BJ (cell line): ENCODE results near the gene INTS12. TPM values are rescaled to one million over a fixed set of nuclear protein-coding genes. Genes with fewer than 3 reads are reported as not detected.
"Not testable (repeated sequence)": the region's sequence is repeated elsewhere in the genome, so short reads cannot be mapped to it uniquely, and the experiment has no call there.

Experiments
- CTCF ChIA-PET: fragments of 350-600 bp; formaldehyde crosslinking; extraction: SDS; loops from one replicate; lab custom pipeline; 2021; ENCODE audit warnings: antibody characterized with exemption, inconsistent platforms; lab: Yijun Ruan, JAX
- POLR2A ChIA-PET: fragments of 300-600 bp; sonication (Branson Sonifier 250); formaldehyde crosslinking; extraction: SDS; loops from one replicate; lab custom pipeline; 2021; ENCODE audit warnings: antibody characterized with exemption; lab: Charles Lee
- DNase-seq: peaks from one replicate; pipeline ENCODE4 v3.0.0-alpha.2; 2011; ENCODE audit warnings: low read depth
- H3K27me3 ChIP-seq: 2 replicates; pipeline ENCODE4 v1.6.0; 2011; ENCODE audit warnings: low read length; ENCODE audit not compliant: control insufficient read depth, insufficient read depth
- H3K36me3 ChIP-seq: 2 replicates; pipeline ENCODE4 v1.5.1; 2011; ENCODE audit warnings: low read length; ENCODE audit not compliant: control insufficient read depth, insufficient read depth
- H3K4me3 ChIP-seq: 2 replicates; pipeline ENCODE4 v1.5.1; 2011; ENCODE audit warnings: low read depth, mild to moderate bottlenecking, control low read depth, low read length
- polyA plus RNA-seq: library from polyadenylated mRNA; depleted of rRNA; stranded (reverse); fragments of >200 nt; gene quantifications from 2 replicates; pipeline ENCODE4 v1.2.3, GENCODE V29; 2011
- TF ChIP-seq, protein P1 (sequence below): IDR thresholded peaks from 2 replicates; pipeline ENCODE4 v1.5.1; 2011; ENCODE audit warnings: low read depth, mild to moderate bottlenecking, control low read depth, inconsistent platforms, low read length, moderate library complexity; ENCODE audit not compliant: insufficient read depth

INTS12 gene
- polyA plus RNA-seq, 1 experiment: 20.0 TPM

DNA sequence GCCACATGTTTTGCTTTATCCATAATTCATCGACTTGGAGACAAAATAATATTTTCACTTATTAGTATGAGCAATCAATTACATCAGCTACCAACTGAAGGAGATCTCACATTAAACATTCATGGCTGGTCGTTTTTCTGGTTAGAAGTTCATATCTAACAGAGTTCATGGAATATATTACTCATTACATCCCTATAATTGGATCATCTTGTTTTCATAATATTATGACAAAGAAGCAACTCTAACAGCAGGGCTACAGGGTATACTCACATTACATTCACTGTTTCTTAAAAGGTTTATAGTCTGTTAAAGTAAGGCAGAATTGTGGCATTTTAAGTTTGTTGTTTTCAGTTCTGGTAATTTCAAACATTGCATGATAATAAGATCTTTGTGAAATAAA, 33.1 kb upstream of the INTS12 start:
- CTCF ChIA-PET: no interaction called here
- POLR2A ChIA-PET: no interaction called here
- no peaks in the 10 kb centered on the region for H3K27me3 ChIP-seq
- no peak overlapping the region for H3K4me3 ChIP-seq
- no peaks in the 10 kb centered on the region for H3K36me3 ChIP-seq
- DNase-seq: no peak
- TF ChIP-seq, protein P1, sequence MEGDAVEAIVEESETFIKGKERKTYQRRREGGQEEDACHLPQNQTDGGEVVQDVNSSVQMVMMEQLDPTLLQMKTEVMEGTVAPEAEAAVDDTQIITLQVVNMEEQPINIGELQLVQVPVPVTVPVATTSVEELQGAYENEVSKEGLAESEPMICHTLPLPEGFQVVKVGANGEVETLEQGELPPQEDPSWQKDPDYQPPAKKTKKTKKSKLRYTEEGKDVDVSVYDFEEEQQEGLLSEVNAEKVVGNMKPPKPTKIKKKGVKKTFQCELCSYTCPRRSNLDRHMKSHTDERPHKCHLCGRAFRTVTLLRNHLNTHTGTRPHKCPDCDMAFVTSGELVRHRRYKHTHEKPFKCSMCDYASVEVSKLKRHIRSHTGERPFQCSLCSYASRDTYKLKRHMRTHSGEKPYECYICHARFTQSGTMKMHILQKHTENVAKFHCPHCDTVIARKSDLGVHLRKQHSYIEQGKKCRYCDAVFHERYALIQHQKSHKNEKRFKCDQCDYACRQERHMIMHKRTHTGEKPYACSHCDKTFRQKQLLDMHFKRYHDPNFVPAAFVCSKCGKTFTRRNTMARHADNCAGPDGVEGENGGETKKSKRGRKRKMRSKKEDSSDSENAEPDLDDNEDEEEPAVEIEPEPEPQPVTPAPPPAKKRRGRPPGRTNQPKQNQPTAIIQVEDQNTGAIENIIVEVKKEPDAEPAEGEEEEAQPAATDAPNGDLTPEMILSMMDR: no peak

GRCh38 chr4:105735217-105735616, 26.7 kb upstream of the INTS12 start:
- CTCF ChIA-PET, H3K27me3 ChIP-seq, DNase-seq, H3K36me3 ChIP-seq, H3K4me3 ChIP-seq, POLR2A ChIA-PET: not testable (repeated sequence)

DNA sequence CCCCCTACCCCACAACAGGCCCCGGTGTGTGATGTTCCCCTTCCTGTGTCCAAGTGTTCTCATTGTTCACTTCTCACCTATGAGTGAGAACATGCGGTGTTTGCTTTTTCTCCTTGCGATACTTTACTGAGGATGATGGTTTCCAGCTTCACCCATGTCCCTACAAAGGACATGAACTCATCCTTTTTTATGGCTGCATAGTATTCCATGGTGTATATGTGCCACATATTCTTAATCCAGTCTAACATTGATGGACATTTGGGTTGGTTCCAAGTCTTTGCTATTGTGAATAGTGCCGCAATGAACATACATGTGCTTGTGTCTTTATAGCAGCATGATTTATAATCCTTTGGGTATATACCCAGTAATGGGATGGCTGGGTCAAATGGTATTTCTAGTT, 21.4 kb upstream of the INTS12 start:
- H3K4me3 ChIP-seq, H3K27me3 ChIP-seq, DNase-seq, POLR2A ChIA-PET, CTCF ChIA-PET, H3K36me3 ChIP-seq: not testable (repeated sequence)

GRCh38 chr4:105725623-105726022, 17.1 kb upstream of the INTS12 start:
- H3K36me3 ChIP-seq: no peaks in the 10 kb centered on the region

DNA sequence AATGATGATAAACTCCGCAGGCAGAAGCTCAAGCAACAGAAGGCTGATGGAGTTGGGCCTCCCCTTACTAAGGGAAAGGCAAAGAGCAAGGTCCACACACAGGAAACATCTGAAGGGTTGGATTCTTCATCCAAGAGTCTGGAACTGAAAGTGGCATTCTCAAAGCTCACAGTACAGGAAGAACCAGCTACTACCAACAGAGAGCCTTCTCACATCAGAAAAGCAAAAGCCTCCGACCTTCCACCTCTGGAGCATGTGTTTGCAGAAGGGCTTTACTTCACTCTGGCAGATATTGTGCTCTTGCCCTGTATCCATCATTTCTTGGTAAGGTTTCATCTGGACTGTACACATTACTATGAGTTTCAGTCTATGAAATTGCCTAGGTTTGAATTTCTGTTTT, 10.7 kb upstream of the INTS12 start:
- TF ChIP-seq, protein P1: no peak
- ChIA-PET POLR2A (no interaction called here), CTCF (interaction anchor here (1.0 kb wide), 1 partner anchor 198 kb away, joined by 4 read pairs; no protein-coding TSS in a partner anchor)
- H3K27me3 ChIP-seq: no peaks in the 10 kb centered on the region
- DNase-seq: no peak
- H3K36me3 ChIP-seq: 0 out of 2 replicates have a peak, but pooled peaks cover 3% of the 10 kb centered on the region
- H3K4me3 ChIP-seq: no peak overlapping the region

More at GRCh38 chr4:105725623-105726022, 17.1 kb upstream of the INTS12 start:
- TF ChIP-seq, protein P1: no peak
- no peak overlapping the region for H3K4me3 ChIP-seq
- CTCF ChIA-PET: no interaction called here
- no peak for DNase-seq
- H3K27me3 ChIP-seq: no peaks in the 10 kb centered on the region
- POLR2A ChIA-PET: no interaction called here

DNA sequence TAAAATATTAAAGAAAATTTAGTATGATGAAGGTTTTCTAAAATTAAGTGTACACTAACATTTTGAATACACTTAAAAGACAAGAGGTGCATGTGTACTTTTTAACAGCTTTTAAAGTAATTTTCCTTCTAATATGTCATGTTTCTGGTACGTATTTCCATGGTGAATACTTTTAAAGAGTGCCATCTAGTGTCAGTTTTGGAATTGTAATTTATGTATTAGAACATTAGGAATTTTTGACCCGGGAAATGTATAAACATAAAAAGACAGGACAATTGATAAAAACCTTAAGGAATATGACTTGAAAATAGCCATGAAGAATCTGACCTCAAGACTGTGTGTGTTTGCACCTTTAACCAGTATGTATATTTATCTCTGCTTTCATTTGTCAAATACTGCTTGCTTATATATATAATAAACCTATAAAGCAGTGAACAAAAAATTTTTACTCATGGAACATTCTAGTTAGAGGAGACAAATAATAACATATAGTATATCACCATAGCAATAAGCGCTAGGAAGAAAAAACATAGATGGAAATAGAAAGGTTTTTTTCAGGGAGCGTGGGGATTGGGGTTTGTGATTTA, 7.3 kb upstream of the INTS12 start:
- TF ChIP-seq, protein P1: peak; percentile 41; the same call in 1 of the 2 replicates
- DNase-seq: no peak
- Histone ChIP-seq H3K27me3 (no peaks in the 10 kb centered on the region), H3K36me3 (0 out of 2 replicates have a peak, but pooled peaks cover 3% of the 10 kb centered on the region), H3K4me3 (no peak overlapping the region)
- ChIA-PET CTCF (interaction anchor here (0.7 to 1.3 kb wide), 4 partner anchors 11 to 263 kb away, joined by 3 to 6 read pairs (median 3); no protein-coding TSS in a partner anchor), POLR2A (no interaction called here)
